ENCODE results near the gene CXXC5. TPM values are rescaled to one million over a fixed set of nuclear protein-coding genes. Genes with fewer than 3 reads are reported as not detected.
"Not testable (repeated sequence)": the region's sequence is repeated elsewhere in the genome, so short reads cannot be mapped to it uniquely, and the experiment has no call there.

The CXXC5 gene
- total RNA-seq, 1 donor from 2014 or later: 93.9 TPM

DNA sequence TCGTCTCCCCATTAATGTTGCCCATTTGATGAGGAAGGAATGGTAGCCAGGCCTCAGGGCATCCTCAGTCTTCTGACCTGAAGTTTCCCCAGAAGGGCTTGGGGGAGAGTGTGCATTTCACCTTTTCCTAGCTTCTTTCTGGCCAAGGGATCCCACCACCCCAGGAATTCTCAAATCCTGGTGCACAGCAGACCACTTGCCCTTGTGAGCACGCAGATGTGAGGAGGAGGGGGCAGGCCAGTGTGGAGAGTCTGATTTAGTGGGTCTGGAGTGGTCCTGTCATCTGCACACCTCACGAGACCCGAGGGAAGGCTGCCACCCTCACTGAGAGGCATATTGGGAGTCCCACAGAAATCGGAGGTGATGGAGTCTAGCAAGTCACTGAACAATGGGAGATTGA, 64.3 kb downstream of the CXXC5 start:
- DNase-seq: no peak

DNA sequence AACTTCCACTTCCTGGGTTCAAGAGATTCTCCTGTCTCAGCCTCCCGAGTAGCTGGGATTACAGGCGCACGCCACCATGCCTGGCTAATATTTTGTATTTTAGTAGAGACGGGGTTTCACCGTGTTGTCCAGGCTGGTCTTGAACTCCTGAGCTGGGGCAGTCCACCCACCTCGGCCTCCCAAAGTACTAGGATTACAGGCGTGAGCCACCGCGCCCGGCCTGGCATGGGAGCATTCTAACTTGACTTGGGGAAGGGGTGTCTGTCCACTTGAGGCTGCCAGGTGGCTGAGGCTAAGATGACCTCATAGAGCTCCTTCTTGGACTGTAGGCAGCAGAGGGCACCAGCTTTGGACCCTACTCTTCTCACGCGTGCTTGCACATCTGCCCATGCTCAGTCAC, 65.7 kb downstream of the CXXC5 start:
- not testable (repeated sequence) for DNase-seq

DNA sequence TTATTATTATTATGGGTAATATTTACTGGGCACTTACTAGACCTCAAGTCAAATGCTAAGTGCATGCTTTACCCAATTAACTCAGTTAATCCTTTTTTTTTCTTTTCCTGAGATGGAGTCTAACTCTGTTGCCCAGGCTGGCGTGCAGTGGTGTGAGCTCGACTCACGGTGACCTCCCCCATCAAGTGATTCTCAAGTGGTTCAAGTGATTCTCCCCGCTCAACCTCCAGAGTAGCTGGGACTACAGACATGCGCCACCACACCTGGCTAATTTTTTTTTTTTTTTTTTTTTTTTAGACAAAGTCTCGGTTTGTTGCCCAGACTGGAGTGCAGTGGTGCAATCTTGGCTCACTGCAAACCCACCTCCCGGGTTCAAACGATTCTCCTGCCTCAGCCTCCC, 69.1 kb downstream of the CXXC5 start:
- DNase-seq: no peak

DNA sequence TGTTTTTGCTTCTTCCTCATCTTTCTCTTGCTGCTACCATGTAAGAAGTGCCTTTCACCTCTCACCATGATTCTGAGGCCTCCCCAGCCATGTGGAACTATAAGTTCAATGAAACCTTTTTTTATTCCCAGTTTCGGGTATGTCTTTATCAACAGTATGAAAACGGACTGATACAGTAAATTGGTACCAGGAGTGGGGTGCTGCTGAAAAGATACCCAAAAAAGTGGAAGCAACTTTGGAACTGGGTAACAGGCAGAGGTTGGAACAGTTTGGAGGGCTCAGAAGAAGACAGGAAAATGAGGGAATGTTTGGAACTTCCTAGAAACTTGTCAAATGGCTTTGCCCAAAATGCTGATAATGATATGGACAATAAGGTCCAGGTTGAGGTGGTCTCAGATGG, 70.3 kb downstream of the CXXC5 start:
- DNase-seq: not testable (repeated sequence)

DNA sequence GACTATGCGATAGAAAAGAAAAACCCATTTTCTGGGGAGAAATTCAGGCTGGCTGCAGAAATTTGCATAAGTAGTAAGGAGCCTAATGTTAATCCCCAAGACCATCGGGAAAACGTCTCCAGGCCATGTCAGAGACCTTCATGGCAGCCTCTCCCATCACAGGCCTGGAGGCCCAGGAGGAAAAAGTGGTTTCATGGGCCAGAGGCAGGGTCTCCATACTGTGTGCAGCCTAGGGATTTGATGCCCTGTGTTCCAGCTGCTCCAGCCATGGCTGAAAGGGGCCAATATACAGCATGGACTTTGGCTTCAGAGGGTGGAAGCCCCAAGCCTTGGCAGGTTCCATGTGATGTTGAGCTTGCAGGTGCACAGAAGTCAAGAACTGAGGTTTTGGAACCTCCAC, 71.8 kb downstream of the CXXC5 start:
- not testable (repeated sequence) for DNase-seq

DNA sequence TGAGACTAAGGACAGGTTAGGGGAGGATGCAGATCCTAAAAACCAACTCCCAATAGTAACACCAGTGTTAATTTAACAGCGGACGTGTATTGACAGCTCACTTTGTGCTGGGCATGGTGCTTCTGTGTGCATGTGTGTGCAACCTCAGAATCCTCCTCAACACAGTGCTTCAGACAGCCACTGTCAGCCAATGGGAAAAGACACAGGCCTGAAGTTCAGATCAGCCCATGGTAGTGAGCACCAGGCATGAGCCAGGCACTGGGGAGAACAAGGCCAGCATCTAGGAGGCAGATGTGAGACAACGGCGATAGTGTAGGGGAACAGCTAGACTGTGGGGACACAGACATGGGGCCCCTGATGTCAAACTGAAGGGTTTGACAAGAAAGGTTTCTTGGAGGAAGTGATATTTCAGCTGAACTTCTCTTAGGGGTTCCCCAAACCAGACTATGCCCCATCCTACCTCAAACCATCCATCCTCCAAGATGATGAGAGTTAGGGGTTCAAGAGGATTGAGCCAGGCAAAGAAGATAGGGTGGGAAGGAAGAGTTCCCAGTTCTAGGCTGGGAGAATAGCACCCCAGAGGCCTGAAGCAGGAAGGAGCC, 75.9 kb downstream of the CXXC5 start:
- DNase-seq: no peak

DNA sequence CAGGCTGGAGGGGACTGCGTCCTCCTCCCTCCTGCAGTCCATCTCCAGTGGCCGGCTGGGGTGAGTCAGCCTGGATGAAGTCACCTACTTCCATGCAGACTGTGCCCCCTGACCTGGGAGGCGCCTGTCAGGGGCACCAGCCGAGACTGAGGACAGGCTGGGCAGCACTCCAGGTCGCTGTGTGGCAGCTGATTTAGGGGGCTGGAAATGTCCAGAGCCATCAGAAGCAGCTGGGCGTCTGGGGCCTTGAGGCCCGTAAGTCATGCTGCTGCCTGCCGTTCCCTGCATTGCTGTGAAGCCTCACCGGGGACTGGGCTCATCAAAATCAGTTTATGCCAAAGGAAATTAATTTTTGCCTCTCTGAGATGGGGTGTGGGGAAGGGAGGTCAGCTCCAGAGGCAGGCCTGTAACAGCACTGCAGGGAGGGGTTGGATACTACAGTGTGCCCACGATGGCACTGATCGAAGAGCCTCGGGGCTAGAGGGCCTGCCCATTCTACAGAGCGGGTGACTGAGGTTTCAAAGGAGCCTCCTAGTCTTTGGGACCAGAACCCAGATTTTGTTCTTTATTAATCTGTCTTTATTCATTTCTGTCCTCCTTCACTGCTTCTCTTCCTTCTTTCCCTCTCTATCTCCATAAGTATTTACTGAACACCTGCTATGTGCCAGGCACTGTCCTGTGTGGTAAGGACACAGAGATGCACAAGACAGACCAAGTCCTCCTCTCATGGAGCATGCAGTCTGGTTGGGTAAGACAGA, 77.1 kb downstream of the CXXC5 start:
- DNase-seq: peak; percentile 83

DNA sequence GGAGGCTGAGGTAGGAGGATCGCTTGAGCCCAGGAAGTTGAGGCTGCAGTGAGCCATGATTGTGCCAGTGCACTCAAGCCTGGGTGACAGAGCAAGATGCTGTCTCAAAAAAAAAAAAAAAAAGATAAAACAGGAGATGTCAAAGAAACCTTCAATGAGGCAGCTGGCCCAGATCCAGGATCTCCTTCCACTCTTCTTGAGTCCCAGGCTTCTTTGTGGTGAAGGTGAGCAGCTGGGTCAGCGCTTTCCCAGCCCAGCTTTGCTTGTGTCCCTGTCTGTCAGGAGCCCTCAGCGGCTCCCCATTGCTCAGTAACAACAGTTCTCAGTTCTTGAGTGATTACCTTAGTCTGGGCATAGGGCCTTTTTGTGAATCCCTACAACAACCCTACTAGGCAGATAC, 78.1 kb downstream of the CXXC5 start:
- no peak for DNase-seq

DNA sequence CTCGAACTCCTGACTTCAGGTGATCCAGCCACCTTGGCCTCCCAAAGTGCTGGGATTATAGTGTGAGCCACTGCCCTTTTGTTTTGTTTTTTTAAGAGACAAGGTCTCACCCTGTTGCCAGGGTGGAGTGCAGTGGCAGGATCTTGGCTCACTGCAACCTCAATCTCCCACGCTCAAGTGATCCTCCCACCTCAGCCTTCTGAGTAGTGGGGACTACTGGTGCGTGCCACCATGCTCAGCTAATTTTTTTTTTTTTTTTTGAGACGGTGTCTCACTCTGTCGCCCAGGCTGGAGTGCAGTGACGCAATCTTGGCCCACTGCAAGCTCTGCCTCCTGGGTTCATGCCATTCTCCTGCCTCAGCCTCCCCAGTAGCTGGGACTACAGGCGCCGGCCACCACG, 79.5 kb downstream of the CXXC5 start:
- not testable (repeated sequence) for DNase-seq

DNA sequence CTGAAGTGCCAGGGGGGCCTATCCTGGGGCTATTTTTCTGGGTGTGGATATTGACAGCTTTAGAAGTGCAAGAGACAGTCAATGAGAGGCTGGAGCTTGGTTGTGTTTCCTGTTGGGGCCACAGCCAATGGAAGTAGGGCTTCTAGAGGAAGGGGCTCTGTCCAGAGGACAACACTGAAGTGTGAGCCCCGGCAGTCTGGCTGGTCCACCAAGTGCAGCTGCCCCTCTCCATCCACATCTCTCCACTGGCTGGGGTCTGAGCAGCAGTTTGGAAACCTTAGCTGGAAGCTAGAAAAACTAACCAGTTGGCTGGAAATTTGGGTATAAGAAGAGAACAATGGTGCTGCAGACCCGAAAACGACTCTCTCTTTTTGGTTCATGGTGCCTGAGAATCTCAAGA, 83.1 kb downstream of the CXXC5 start:
- peak; percentile 20 for DNase-seq

DNA sequence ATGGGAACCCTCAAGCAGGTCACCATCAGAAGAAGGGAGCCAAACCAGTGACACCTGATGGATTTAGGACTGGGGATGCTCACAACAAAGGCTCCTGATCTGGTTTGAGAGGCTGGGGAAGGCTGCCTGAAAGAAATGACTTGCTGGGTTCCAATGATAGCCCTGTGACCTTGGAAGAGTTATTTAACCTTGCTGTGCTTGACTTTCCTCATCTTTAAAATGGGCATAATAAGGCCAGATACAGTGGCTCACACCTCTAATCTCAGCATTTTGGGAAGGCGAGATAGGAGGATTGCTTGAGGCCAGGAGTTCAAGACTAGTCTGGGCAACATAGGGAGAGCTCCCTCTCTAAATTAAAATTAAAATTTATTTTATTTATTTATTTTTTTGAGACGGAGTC, 83.9 kb downstream of the CXXC5 start:
- no peak for DNase-seq

DNA sequence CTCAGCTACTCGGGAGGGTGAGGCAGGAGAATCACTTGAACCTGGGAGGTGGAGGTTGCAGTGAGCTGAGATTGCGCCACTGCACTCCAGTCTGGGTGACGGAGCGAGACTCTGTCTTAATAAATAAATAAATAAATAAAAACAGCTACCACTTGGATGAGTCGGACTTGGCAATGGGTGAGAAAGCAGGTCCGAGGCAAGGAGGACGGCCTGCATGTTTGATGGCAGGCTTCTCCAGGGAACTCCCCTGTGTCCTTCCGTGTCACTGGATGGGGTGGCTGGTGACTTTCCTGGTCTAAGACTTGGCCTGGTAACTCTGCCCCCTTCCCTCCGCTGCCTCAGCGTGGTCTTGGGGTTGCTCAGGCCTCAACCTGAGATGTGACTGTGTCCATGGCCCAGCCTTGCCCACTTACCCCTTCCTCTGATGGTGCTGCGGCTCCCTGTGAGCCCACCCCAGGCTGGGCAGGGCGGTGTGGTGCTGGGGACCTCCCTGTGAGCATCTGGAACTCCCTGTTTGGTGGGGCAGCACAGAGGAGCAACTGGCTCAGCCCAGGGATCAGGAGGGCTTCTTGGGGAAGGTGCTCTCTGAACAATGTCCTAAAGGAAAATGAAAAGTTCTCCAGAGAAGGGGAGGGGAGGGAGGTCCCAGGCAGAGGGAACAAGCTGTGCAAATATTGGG, 85.0 kb downstream of the CXXC5 start:
- no peak for DNase-seq

Small RNAs within 50 kb of the gene (small RNA-seq; reads per million reads assigned to genes)
- not detected for gene RNU6-236P (ENCODE audit: low replicate concordance)

Other genes starting within 250 kb of the CXXC5 start
- 10.2 TPM for gene SPATA24, start 244.3 kb upstream of the CXXC5 start, total RNA-seq
- 21.8 TPM for gene DNAJC18, start 208.8 kb upstream of the CXXC5 start, total RNA-seq
- gene ECSCR, start 185.6 kb upstream of the CXXC5 start, total RNA-seq: 7.9 TPM
- not detected for gene SMIM33, start 177.3 kb upstream of the CXXC5 start, total RNA-seq
- gene STING1, start 165.6 kb upstream of the CXXC5 start, total RNA-seq: 38.9 TPM
- gene UBE2D2, start 87.0 kb upstream of the CXXC5 start, total RNA-seq: 77.1 TPM
- 0.10 TPM for gene PSD2, start 147.5 kb downstream of the CXXC5 start, total RNA-seq